ENCODE results near the gene MACROH2A1.

Gene MACROH2A1

GRCh38 chr5:135359374-135360165 lies 39.5 kb downstream of the MACROH2A1 start:
- H3K27me3 Mint-ChIP-seq: no peaks in the 10 kb centered on the region
- DNase-seq (no peak), ATAC-seq (replicated peaks) (no peak)
- H3K4me1 Mint-ChIP-seq (ENCODE audit: low read depth in 2 of 2): peaks cover 5 to 10% of the 10 kb centered on the region in 2 donors
- no peak overlapping the region for H3K4me3 Mint-ChIP-seq
- peaks cover 9% of the 10 kb centered on the region for H3K36me3 Mint-ChIP-seq (ENCODE audit: insufficient read depth)
- no peaks in the 10 kb centered on the region for H3K9me3 Mint-ChIP-seq
- peak overlapping the region in 1 of 2 donors; percentile 78 for H3K27ac Mint-ChIP-seq

DNA sequence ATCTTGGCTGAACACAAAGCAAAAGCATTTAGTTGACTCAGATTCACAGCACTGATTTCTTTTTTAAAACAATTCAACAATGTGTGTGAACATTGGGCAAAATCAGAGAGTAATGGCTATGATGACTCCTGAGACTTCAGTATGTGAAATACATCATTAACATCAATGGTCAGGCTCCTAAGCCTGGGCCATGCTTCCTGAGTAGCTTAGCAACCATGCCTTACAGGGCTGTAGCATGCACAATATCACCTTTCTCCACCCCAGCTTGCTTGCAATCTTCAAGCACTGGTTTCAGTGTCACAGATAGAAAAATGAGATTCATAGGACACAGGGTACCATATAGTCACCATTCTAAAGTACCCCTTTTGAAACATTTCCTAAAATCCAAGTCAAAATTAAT lies 41.3 kb downstream of the MACROH2A1 start:
- Mint-ChIP-seq H3K27ac (peak overlapping the region in 1 of 2 donors; percentile 31), H3K27me3 (no peaks in the 10 kb centered on the region), H3K9me3 (no peaks in the 10 kb centered on the region), H3K36me3 (ENCODE audit: insufficient read depth) (peaks cover 9% of the 10 kb centered on the region), H3K4me3 (no peak overlapping the region), H3K4me1 (ENCODE audit: low read depth in 2 of 2) (peaks cover 8 to 10% of the 10 kb centered on the region in 2 donors)
- no peak for DNase-seq
- ATAC-seq (replicated peaks): no peak

GRCh38 chr5:135356522-135357318 lies 42.3 kb downstream of the MACROH2A1 start:
- no peak overlapping the region for H3K27ac Mint-ChIP-seq
- peaks cover 9% of the 10 kb centered on the region for H3K36me3 Mint-ChIP-seq (ENCODE audit: insufficient read depth)
- no peak for DNase-seq
- H3K9me3 Mint-ChIP-seq: no peaks in the 10 kb centered on the region
- no peak for ATAC-seq (replicated peaks)
- no peak overlapping the region for H3K4me3 Mint-ChIP-seq
- H3K4me1 Mint-ChIP-seq (ENCODE audit: low read depth in 2 of 2): peaks cover 8 to 10% of the 10 kb centered on the region in 2 donors
- H3K27me3 Mint-ChIP-seq: no peaks in the 10 kb centered on the region

GRCh38 chr5:135355169-135355568 lies 43.9 kb downstream of the MACROH2A1 start:
- no peak for DNase-seq
- H3K27ac Mint-ChIP-seq: peak overlapping the region; percentile 15 to 52
- H3K36me3 Mint-ChIP-seq (ENCODE audit: insufficient read depth): peaks cover 13% of the 10 kb centered on the region

DNA sequence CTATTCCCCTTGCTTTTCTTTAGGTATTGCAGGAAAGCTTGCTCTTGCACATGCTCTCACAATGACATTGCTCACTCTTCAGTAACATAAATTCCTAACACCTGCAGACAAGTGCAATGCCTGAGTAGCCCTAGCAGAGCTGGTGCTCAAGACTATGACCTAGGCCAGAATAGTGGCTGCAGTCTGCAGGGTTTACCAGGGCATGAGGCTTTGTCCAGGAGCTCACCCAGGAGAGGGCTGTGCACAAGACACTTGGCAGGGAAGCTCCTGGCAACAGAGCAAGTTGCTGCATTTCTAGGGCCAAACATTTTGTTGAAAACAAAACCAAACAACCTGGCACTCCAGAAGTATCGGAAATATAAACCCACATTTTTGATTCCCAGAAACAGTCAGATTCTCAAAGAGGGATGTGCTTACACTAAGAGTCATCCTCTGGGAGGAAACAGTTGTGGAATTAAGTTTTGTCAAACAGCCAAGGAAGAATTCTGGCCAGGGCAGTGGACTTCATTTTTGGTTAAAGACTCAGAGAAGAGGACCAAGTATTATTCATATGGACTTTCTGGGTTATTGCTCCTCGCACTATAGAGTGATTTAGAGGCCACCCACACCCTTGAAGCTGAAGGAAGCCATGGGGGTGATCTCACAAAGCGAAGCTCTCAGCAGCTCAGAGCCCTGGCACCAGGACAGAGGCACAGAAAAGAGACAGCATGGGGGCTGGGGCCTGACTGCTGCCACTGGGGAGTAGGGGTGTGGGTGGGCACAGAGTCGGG lies 44.9 kb downstream of the MACROH2A1 start:
- DNase-seq: no peak
- Mint-ChIP-seq H3K36me3 (ENCODE audit: insufficient read depth) (peaks cover 20% of the 10 kb centered on the region), H3K27ac (peak overlapping the region in 1 of 2 donors; percentile 44), H3K27me3 (no peaks in the 10 kb centered on the region), H3K4me3 (no peak overlapping the region), H3K4me1 (ENCODE audit: low read depth in 2 of 2) (peaks cover 5 to 6% of the 10 kb centered on the region in 2 donors), H3K9me3 (no peaks in the 10 kb centered on the region)
- ATAC-seq (replicated peaks): no peak

More at GRCh38 chr5:135355169-135355568, 43.9 kb downstream of the MACROH2A1 start:
- no peak overlapping the region for H3K4me3 Mint-ChIP-seq
- no peaks in the 10 kb centered on the region for H3K27me3 Mint-ChIP-seq
- peaks cover 5 to 6% of the 10 kb centered on the region in 2 donors for H3K4me1 Mint-ChIP-seq (ENCODE audit: low read depth in 2 of 2)
- H3K9me3 Mint-ChIP-seq: no peaks in the 10 kb centered on the region
- no peak for ATAC-seq (replicated peaks)

GRCh38 chr5:135350536-135350935 lies 48.5 kb downstream of the MACROH2A1 start:
- ATAC-seq (replicated peaks) (no peak), DNase-seq (no peak)
- peak overlapping the region in 1 of 2 donors; percentile 9 for H3K27ac Mint-ChIP-seq
- H3K4me3 Mint-ChIP-seq: no peak overlapping the region
- no peaks in the 10 kb centered on the region for H3K9me3 Mint-ChIP-seq
- H3K27me3 Mint-ChIP-seq: no peaks in the 10 kb centered on the region
- peaks cover 3 to 4% of the 10 kb centered on the region in 2 donors for H3K4me1 Mint-ChIP-seq (ENCODE audit: low read depth in 2 of 2)
- peaks cover 24% of the 10 kb centered on the region for H3K36me3 Mint-ChIP-seq (ENCODE audit: insufficient read depth)

DNA sequence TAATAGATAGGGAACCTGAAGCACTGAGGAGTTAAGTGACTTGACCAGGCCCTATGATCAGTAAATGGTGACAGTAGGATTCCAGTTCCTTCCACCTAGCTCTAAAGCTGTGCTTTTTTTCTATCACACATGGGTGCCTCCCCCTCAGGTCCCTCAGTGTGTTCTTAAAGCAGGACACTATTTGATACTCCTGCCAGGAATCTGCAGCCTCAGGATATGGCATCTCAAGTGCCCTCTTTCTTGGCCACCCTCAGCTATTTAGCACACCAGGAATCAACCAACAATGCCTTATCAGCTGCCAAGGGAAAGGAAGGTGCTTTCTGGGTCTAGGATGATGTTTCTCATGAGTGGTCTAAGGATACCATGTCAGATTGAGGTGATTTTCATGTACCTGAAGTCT lies 49.1 kb downstream of the MACROH2A1 start:
- H3K9me3 Mint-ChIP-seq: no peaks in the 10 kb centered on the region
- H3K27ac Mint-ChIP-seq: no peak overlapping the region

DNA sequence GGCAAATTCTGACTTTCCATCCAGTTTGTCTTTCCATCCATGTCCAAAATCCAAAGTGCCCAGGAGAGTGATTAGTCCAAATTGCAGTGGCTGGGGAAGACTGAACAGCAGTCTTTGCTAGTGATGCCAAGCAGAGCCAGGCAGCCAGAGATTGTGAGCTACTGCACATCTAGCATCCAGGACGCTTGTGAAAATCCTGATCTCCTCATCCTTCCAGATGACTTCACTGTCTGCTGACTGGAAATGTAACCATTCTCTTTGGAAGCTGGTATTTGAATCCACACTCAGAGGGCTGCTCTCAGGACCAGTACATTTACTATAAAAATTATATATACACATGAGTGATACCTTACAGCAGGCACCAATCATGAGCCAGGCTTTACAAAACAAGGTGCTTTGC lies 49.6 kb downstream of the MACROH2A1 start:
- Mint-ChIP-seq H3K27ac (no peak overlapping the region), H3K36me3 (ENCODE audit: insufficient read depth) (peaks cover 22% of the 10 kb centered on the region), H3K9me3 (no peaks in the 10 kb centered on the region), H3K4me1 (ENCODE audit: low read depth in 2 of 2) (peaks cover 0 to 3% of the 10 kb centered on the region in 2 donors), H3K27me3 (no peaks in the 10 kb centered on the region), H3K4me3 (no peak overlapping the region)
- ATAC-seq (replicated peaks) (no peak), DNase-seq (no peak)

More for the DNA sequence above, 49.1 kb downstream of the MACROH2A1 start:
- Mint-ChIP-seq H3K4me1 (ENCODE audit: low read depth in 2 of 2) (peaks cover 0 to 3% of the 10 kb centered on the region in 2 donors), H3K36me3 (ENCODE audit: insufficient read depth) (peaks cover 24% of the 10 kb centered on the region), H3K4me3 (no peak overlapping the region), H3K27me3 (no peaks in the 10 kb centered on the region)
- DNase-seq (no peak), ATAC-seq (replicated peaks) (no peak)

DNA sequence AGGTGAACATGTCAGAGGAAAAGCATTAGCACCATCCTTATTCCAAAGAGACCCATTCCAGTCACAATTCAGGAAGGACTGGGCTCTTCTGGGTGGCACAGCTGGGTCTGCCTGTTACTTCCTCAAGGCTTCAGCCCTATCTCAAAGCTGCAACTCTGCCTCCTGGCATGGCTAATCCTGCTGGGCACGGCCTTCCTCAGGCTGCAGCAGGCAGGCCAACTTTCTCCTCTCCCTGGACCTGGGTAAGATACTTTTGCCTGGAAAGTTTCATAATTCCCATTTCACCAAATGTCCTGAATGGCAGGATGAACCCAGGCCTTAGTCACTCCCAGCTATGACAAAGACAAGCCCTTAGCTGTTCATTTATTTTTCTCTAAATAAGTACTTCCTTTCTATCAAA lies 50.1 kb downstream of the MACROH2A1 start:
- Mint-ChIP-seq H3K4me1 (ENCODE audit: low read depth in 2 of 2) (no peaks in the 10 kb centered on the region), H3K4me3 (no peak overlapping the region), H3K27me3 (no peaks in the 10 kb centered on the region), H3K36me3 (ENCODE audit: insufficient read depth) (peaks cover 26% of the 10 kb centered on the region), H3K9me3 (no peaks in the 10 kb centered on the region), H3K27ac (no peak overlapping the region)
- ATAC-seq (replicated peaks) (no peak), DNase-seq (no peak)

GRCh38 chr5:135347392-135347791 lies 51.6 kb downstream of the MACROH2A1 start:
- Mint-ChIP-seq H3K36me3 (ENCODE audit: insufficient read depth) (peaks cover 31% of the 10 kb centered on the region), H3K9me3 (no peaks in the 10 kb centered on the region), H3K4me1 (ENCODE audit: low read depth in 2 of 2) (no peaks in the 10 kb centered on the region), H3K4me3 (no peak overlapping the region), H3K27ac (peak overlapping the region in 1 of 2 donors; percentile 16), H3K27me3 (no peaks in the 10 kb centered on the region)
- ATAC-seq (replicated peaks) (no peak), DNase-seq (no peak)

- Mint-ChIP-seq H3K4me1 (ENCODE audit: low read depth in 2 of 2) (no peaks in the 10 kb centered on the region), H3K36me3 (ENCODE audit: insufficient read depth) (peaks cover 37% of the 10 kb centered on the region), H3K27ac (no peak overlapping the region), H3K27me3 (no peaks in the 10 kb centered on the region), H3K4me3 (no peak overlapping the region), H3K9me3 (no peaks in the 10 kb centered on the region)
- ATAC-seq (replicated peaks) (no peak), DNase-seq (no peak)
These were observed 52.9 kb downstream of the MACROH2A1 start for GRCh38 chr5:135345956-135346731.

- Mint-ChIP-seq H3K9me3 (no peaks in the 10 kb centered on the region), H3K4me3 (no peak overlapping the region), H3K27me3 (no peaks in the 10 kb centered on the region), H3K36me3 (ENCODE audit: insufficient read depth) (peaks cover 41% of the 10 kb centered on the region), H3K4me1 (ENCODE audit: low read depth in 2 of 2) (no peaks in the 10 kb centered on the region), H3K27ac (peak overlapping the region in 1 of 2 donors; percentile 79)
- DNase-seq (no peak), ATAC-seq (replicated peaks) (no peak)
These were observed 54.7 kb downstream of the MACROH2A1 start for GRCh38 chr5:135344349-135344748.

Measured in effector memory CD8-positive, alpha-beta T cell (primary cell).